NOMO-1 treated with DMSO at 0.1 percent for 48 hours (cell line): ENCODE data around the gene PRKN.

Experiments used
- DNase-seq: peaks from one replicate; lab custom pipeline; 2025; ENCODE audit not compliant: unreplicated experiment; lab: John Stamatoyannopoulos, UW

Gene PRKN

DNA sequence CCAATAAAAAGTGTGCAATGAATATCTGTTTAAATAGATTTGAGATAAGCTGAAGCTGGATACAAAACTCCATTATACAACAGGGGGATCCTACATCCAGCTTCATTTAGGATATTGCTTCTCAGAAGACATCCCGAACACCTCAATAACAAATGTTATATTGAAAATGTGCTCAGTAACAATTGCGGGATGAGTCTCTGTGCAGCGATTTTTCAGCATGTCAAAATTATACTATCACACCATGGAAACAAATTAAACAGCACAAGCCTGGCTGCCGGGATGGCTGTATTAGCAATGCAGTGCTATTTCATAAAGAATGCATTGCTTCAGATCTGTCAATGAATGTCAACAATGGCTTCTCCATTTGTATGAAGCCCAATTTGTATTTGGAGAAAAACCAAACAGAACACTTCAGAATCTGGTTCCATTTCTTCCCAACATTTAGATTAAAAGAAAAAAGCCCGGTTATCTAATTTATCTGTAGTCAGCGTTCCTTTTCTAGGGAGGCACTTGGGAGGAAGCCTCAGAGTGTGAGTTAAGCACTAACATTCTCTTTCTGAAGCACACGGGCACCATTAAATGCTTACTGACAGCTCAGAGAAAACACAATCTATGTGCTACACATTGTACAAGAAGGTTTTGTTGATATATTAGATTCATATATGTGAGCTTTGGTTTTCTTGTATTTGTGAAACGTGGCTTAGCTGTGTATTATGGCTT, 1142.8 kb downstream of the PRKN start:
- no peak for DNase-seq

DNA sequence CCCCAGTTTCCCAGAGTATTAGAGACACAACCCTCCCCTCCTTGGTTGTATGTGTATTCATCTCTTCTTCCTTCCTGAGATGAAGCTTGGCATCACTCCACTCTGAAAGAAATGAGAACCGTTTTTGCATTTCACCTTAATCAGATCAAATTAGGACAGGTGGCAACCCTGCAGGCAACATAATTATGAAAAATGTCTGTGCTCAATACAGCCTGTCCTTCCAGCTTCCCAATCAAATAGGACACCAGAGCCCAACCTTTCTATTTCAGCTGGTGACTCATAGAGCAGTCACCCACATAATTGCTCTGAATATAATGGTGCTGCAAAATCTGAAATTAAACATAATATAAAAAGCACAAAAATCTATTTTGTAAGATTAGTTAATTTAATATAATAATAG, 1143.5 kb downstream of the PRKN start:
- no peak for DNase-seq

DNA sequence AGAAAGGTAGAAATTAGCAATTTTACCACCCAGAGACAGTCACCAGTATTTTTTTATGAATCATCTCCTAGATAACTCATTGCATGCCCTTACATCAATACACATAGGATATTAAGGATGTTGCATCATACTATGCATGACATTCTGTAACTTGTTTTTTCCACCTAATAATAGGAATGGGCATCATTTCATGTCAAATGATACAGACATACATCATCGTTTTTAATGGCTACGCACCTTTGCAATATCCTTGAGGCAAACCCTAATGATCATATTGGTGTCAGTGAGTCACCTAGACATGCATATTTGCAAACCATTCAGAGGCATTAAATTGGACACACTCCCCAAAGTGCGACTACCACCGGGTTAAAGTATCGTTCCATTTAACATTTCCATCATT, 1144.0 kb downstream of the PRKN start:
- DNase-seq: no peak

DNA sequence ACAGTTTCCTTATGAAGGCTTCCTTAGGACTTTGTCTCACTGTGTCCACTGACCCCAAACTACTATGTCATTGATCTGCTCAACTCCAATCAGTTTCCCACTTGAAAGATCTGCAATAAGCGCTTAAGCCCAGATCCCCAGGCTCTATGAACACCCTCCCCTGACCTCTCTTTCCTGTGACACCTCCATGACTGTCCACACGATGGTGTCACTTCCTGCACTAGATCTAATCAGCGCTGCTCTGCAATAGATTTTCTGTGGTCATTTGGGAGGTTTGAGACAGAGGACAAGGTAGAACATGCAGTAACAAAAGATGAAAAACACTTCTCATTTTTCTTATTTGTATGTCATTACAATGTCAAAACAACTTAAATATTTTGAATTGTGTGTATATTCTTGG, 1149.1 kb downstream of the PRKN start:
- DNase-seq: no peak

DNA sequence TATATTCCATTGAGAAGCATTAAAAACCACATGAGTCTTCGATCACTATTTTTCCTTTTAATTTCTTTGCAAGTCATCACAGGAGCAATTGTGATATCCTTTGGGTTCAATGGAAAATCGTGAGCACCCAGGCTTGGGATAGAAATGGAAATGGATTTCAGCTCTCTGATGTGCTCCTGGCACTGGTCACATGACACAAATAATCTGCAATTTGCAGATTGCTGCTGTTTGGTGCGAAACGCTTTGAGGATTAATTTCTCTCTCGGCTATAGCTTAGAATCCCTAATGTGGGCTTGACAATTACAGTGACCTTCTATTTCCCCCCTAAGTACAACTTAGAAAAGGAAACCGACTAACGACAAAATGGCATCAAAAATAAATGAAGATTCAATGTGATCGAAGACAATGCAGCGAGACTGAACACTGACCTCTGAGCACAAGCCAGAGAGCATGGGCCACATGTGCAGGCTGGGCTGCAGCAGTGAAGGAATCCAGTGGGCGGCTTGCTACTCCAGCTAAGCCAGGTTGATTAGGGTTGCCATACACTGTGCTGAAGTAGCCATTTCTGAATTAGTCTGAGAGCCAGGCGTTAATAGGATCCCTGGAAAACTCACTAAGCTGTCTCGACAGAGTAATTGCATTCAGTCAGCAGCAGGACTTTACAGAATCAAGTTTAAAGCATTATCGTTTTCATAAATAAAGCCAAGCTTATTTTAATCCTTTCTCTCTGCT, 1151.9 kb downstream of the PRKN start:
- DNase-seq: no peak

DNA sequence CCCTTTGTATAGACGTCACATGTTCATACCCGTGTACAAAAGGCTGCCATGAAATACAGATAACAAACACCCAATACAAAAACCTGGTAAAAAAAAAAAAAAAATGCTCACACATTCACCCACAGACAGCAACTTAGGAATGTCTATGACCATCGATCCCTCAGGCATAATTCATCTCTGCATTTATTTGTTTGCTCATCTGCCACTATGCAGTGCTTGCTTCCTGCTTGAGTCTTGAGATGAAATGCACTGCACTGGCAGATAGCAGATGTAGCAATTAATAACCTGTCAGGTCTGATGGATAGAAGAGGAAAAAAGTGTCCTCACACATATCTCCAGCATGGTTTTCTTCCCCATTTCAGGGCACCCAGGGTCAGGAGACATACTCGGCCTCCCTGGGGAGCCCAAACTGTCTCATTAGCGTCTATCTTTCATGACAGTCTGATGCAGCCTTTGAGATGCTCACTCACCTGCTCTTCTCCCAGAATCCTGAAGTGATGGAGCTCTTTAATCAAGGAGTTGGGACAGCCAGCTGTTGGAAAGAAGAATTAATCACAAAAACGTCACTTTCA, 1158.6 kb downstream of the PRKN start:
- DNase-seq: no peak

DNA sequence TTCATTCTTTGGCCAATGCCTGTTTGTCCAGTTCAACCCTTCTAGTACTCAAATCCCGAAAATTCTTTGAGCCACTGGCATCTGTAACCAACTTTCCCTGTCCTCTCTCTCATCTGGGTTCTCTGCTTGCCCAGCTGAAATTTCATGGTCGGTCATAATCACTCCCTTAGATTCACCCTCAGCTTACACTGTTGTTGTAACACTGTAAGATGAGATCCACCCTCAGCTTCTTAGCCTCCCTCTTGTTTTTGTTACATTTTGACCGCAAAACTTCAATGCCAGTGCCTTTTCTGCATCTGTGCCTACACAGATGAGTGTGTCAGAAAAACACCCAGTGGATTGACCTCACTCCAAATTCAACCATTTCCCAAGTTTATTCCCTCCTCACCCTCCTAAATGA, 1162.6 kb downstream of the PRKN start:
- DNase-seq: no peak

DNA sequence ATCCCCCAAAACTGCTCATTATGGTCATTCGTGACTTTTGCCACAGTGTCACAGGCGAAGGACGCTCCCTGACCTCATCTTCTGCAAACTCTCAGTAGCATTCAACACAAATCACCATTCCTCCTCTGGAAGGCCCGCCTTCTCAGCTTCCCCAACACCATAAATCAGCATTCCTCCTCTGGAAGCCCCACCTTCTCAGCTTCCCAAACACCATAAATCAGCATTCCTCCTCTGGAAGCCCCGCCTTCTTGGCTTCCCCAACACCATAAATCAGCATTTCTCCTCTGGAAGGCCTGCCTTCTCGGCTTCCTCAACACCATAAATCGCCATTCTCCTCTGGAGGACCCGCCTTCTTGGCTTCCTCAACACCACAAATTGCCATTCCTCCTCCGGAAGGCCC, 1165.7 kb downstream of the PRKN start:
- DNase-seq: no peak

DNA sequence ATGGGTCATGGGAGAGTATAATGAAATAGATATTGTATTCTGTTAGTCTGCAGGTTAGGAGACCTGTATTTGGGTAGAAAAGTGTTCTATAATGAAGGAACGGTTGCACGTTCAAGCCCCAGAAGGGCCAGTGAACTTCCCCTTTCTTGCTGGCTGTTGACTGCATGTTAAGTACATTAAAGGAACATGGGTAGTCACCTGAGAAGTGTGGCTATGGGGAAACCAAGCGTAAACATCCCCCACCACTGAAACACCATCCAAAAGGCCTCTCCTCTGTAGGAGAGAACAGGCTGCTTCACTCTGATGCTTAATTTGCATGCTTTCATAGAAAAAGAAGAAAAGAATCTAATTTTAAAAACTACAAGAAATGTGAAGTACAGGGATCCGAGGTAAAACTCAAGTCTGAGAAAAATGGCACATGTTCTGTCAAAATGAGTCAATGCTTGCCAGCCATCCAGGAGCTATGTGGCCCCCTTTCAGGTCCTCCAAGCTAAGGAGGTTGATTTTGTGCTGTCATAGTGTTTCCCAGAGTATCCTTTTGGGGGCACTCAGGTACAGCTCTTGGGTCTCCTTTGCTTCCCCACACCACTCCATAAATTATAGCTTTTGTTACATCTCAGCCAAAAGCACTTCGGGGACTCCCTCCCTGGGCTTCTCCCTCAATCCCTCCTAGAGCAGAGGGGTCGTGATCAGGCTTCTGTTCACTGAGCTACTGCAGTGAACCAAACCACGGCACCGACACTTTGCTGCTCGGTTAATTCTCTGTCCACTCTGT, 1170.0 kb downstream of the PRKN start:
- no peak for DNase-seq

DNA sequence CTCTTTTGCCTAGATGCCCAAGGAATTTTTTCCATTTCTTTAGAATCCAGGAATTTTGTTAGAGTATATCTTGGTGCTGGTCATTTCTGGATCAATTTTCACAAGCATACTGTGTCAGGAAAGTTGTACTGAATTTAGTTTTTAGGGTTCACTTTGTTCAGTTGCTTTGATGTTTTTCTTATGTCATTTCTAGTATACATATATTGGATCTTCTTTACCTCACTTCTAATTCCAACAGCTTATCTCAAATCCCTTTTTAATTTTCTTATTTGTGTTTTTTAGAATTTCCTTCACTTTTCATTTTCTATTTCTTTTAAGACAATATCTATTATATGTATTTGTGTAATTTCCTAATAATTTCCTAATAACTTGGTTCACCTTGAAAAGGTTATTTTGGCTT, 1172.7 kb downstream of the PRKN start:
- no peak for DNase-seq

DNA sequence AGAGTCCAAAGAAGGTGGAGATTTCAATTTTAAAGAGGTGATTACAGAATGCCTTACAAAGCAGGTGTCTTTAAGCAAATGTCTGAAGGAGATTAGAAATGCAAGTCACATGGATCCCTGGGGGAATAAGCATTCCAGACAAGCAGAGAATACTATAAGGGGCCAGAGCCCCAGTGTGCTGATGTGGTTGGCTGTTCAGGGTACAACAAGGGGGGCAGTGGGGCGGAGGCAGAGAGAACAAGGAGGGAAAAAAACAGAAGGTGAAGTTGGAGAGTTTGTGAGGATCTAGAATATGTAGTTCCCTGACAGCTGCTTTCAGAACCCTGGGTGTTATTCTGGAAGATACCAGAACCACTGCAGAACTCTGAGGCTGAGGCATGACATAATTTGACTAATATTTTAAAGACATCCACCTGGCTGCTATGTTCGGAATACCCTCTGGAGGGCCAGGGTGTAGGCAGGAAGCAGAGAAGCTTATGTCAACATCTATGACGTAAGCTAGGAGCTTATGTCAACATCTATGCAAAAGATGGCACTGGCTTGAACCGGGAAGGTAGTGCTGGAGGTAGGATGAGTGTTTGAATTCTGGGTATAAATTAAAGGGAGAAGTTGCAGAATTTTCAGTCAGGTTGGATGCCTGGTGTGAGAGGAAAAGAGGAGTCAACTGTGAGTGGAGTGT, 1177.5 kb downstream of the PRKN start:
- DNase-seq: no peak

DNA sequence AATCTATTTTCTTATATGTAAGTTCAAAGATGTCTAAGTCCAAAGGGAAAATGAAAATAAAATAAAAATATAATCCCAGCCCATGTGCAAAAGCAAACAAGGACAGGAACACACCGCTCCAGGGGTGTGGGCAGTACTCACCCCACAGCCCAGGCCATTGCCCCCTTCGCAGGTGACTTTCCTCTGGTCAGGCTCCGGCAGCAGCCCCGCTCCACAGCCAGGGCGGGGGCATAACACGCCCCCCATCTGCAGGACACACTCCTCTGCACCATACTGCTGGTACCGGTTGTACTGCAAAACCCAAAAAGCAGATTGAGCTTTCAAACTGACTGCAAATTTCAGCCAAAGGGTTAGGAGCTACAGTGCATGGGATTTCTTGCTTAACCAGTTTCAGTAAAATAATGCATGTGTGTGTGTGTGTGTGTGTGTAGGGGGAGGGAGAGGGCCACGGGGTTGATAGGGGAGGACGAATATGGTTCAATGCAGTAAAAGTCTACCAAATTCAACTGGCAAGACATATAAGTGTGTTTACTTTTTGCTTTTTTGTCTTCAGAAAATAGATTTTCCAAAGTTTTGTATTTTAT, 1178.8 kb downstream of the PRKN start:
- no peak for DNase-seq

DNA sequence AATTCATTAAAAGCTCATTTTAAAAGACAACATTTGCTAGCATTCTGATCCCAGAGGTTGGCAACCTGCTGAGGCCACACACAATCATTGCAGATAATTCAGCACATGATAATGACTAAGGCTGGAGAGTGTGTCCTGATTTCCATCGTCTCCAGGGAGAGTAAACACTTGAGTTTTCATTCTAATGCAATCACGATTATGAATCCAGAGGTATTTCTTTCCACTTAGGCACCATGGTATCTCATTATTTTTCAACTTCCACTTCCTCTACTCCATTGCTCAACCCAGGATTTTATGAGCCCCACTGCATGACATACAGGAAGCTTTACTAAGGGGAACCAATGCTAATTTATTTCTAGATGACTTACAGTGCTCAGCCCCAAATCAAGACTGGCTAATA, 1179.9 kb downstream of the PRKN start:
- peak; percentile 91 for DNase-seq

DNA sequence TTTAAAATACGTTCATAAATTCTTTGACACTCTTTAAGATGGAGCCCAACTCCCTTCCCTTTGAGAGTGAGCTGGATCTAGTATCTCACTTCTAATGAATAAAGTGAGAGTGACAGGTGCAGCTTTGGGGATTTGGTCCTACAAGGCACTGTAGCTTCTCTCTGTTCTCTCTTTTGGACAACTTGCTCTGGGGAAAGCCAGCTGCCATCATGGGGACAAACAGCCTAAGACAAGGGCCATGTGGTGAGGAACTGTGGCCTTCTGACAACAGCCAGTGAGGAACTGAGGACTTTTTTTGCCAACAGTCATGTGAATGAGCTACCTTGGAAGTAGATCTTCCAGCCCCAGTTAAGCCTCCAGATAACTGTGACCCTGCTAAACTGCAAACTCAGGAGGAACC, 1180.9 kb downstream of the PRKN start:
- no peak for DNase-seq

DNA sequence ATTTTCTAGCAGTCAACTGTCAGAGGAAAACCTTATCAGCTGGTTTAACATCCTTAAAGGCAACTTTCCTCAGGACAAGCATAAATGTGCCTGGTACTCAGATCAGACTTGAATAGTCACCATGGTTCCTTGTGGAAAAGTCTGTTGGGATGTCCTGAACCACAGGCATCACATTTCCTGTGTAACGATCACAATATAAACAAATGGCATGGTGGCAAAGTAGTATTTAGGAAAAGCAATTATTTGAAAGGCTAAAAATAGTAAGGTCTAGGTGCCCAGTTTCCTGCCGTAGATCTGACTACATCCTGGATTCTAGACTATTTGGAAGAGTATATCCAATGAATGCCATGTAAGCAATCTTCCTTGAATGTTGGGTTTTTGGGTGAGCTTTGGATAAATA, 1181.8 kb downstream of the PRKN start:
- no peak for DNase-seq

DNA sequence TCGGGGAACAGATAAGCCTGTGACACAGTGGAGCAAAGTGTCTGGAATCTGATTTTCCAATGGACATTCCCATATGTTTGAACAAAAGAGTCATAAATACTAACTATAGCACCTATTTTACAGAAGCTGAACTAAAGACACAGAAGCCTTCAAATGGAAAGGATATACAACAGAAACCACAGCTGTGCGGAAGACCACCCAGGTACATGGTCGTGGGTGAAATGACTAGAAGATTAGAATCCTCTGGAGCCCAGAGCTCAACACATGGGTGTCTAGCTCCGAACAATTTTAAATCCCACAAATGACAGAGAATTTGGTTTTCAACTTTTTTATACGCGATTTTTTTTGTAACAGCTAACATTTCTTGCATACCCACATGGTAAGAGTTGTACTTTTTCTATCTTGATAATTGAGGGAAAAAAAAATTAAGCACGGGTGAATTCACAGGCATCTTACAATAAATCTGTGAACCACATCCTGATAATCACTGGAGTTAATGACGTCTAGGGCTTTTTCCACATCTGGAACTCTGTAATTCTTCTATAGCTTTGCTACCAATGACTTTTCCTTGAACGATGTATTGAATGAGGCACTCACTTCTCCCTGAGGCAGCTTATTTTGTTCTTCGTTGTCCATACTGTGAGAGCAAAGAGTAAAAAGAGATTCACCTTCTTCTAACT, 1182.6 kb downstream of the PRKN start:
- no peak for DNase-seq

DNA sequence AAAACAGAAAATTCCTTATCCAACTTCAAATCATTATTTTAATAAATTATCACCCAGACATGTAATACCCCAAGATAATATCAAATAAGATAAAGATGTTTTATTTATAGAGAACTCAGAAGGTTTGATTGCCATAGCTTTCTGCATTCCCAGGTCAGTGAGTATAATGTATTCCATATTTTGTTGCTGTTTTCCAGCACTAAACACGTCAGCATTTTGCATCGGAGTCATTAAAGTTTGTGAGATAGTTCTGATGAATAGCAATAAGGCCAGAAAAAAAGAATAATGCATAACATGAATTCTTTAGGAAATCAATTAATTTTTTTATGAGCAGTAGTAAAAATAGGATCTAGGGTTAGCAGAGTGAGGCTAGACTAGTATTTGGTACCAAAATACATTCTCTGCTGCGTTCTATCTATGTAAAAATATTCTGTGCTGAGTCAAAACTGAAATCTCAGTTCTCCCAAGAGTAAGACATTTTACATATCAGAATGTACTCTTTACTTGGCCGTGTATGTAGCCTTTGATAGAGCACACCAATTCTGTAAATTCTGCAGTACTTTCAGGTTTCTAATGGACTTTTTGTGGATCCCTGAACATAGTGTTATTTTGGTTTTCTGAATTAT, 1183.8 kb downstream of the PRKN start:
- no peak for DNase-seq

DNA sequence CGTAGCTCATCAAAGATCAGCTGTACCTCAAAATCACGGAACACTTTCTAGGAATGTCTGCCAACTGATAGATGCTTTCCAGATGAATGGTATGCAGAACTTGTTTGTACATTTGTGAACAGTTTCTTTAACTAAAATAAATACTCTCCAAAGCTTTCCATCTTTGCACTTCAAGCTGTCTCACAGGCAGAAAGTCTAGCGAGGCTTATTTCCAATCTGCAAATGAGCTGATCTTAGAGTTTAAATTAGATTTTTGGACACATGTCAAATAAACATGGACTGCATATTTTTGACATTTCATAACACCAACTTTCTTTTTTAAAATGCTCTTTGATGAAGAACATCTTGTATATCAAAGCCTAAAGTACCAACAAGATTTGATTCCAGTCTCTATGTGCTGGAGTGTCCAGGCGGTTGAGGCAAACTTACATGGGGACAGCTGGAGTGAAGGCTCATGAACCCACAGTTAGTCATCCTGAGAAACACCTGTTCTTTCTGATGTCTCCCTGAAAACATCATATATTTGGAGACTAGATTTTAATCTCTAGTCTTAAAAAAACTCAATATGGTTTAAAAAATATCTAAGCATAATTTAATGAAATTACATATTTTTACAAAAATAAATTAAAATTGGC, 1185.1 kb downstream of the PRKN start:
- no peak for DNase-seq

DNA sequence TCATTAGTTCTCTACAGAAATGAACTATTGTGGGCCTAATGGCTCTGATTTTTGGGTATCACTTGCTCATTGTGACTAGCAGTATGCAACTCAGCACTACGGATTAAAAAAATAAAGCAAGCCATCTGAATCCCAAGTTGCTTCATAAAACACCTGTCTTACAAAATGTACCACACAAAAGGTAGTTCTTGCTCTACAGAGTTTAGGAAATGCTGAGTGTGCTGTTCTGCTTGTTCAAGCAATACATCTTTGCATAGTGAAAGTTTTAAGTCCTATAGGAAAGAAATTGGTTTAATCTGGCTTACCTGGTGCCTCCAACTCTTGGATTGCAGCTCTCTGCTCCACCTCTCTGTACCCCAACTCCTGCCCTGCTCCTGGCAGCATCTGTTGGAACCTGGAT, 1187.0 kb downstream of the PRKN start:
- DNase-seq: no peak
